Sigmoid colon (tissue), 7 donors: ENCODE data around the gene NCOA7. TPM values are rescaled to one million over a fixed set of nuclear protein-coding genes. Genes with fewer than 3 reads are reported as not detected.
"Not testable (repeated sequence)": the region's sequence is repeated elsewhere in the genome, so short reads cannot be mapped to it uniquely, and the experiment has no call there.

Source experiments
- DNase-seq: peaks from one replicate; pipeline ENCODE4 v3.0.0-alpha.2; 2019
- H3K27ac ChIP-seq, 4 donors: fragments of 200-600 bp; sonication (generic); one replicate each; pipeline ENCODE4 v1.5.1; 2016 to 2019; ENCODE audit warnings: mild to moderate bottlenecking in 1 of 4
- H3K27me3 ChIP-seq, 3 donors: fragments of 200-600 bp; sonication (generic); one replicate each; pipeline ENCODE4 v1.5.1; 2019; ENCODE audit warnings: mild to moderate bottlenecking in 1 of 3
- H3K36me3 ChIP-seq, 4 donors: fragments of 200-600 bp; sonication (generic); one replicate each; pipeline ENCODE4 v1.5.1; 2016 to 2019
- H3K4me1 ChIP-seq, 4 donors: fragments of 200-600 bp; sonication (generic); one replicate each; pipeline ENCODE4 v1.5.1; 2017 to 2019
- H3K4me3 ChIP-seq, 4 donors: fragments of 200-600 bp; sonication (generic); one replicate each; pipeline ENCODE4 v1.5.1; 2017 to 2019; ENCODE audit warnings: mild to moderate bottlenecking in 2 of 4, moderate library complexity in 1 of 4
- H3K9me3 ChIP-seq, 4 donors: fragments of 200-600 bp in 3 of 4; sonication (generic) in 3 of 4; one replicate each; pipeline versions ENCODE4 v1.5.1 to v1.6.1; 2013 to 2019
- CTCF ChIP-seq, 4 experiments: fragments of 450-650 bp in 3 of 4; fragments of 200-600 bp in 1 of 4; IDR thresholded peaks; one replicate each; pipeline ENCODE4 v1.5.1; 2016 to 2019; ENCODE audit warnings: antibody characterized with exemption in 4 of 4, mild to moderate bottlenecking in 3 of 4, moderate library complexity in 2 of 4
- EP300 ChIP-seq, 4 donors: sonication (generic); formaldehyde crosslinking; IDR thresholded peaks; one replicate each; pipeline ENCODE4 v1.6.1; 2017; ENCODE audit warnings: antibody characterized with exemption in 4 of 4
- POLR2A ChIP-seq, 2 donors: fragments of 450-650 bp; IDR thresholded peaks; one replicate each; pipeline ENCODE4 v1.6.1; 2016; ENCODE audit warnings: antibody characterized with exemption in 2 of 2, mild to moderate bottlenecking in 2 of 2, moderate library complexity in 2 of 2
- POLR2AphosphoS5 ChIP-seq, 4 donors: sonication (generic); formaldehyde crosslinking; IDR thresholded peaks; one replicate each; pipeline ENCODE4 v1.6.1; 2017; ENCODE audit warnings: antibody characterized with exemption in 4 of 4
- WGBS, 2 donors: extraction: QIAGEN DNeasy Blood & Tissue Kit; methylation state at CpG; one replicate each; pipeline ENCODE4 v1.1.7; 2013; 5-methylcytosine and 5-hydroxymethylcytosine counted together
- intact Hi-C: fragments of 100-400 bp; cut with DNase I; formaldehyde crosslinking; loops from one replicate; pipeline ENCODE4 v1.15.1; 2023
- polyA plus RNA-seq, 3 donors: library from polyadenylated mRNA; stranded (reverse); fragments of 200-250 nt; gene quantifications; one replicate each; pipeline ENCODE4 v1.2.3, GENCODE V29; 2013
- total RNA-seq, 4 donors: library from RNA; depleted of rRNA; stranded (reverse); fragments of >200 nt; gene quantifications; one replicate each; pipeline ENCODE4 v1.1.0, GENCODE V29; 2016
- donor health status: healthy with polysubstance abuse.
- donor health status: Bipolar disorder and iron deficiency.
- donor health status: healthy.

Gene NCOA7
- total and polyA plus RNA-seq, 7 donors = 15.6 to 48.3 (median 27.5) TPM

GRCh38 chr6:125950293-125950692, 159.5 kb downstream of the NCOA7 start:
- intact Hi-C loops = no loop called here
- Histone ChIP-seq H3K9me3 (no peaks in the 10 kb centered on the region), H3K27ac (no peak overlapping the region), H3K4me1 (peaks cover 0 to 14% (median 9%) of the 10 kb centered on the region in 4 donors), H3K27me3 (no peaks in the 10 kb centered on the region), H3K4me3 (no peak overlapping the region), H3K36me3 (no peaks in the 10 kb centered on the region)
- DNase-seq = no peak
- WGBS, 2 donors = 87 to 89% methylated on average over 6 of the region's 6 CpGs
- TF ChIP-seq CTCF (IDR thresholded peaks at IDR 0.05) (no peak), POLR2AphosphoS5 (IDR thresholded peaks at IDR 0.05) (no peak), EP300 (IDR thresholded peaks at IDR 0.05) (no peak), POLR2A (IDR thresholded peaks at IDR 0.05) (no peak)

- H3K9me3 ChIP-seq, H3K27me3 ChIP-seq, H3K27ac ChIP-seq, H3K36me3 ChIP-seq, H3K4me3 ChIP-seq, intact Hi-C loops, DNase-seq: not testable (repeated sequence)
- H3K4me1 ChIP-seq = peaks cover 0 to 10% (median 8%) of the 10 kb centered on the region in 4 donors
- WGBS, 2 donors = 90 to 94% methylated on average over 6 of the region's 6 CpGs
Measured at GRCh38 chr6:125950716-125951115, 160.0 kb downstream of the NCOA7 start.

- Histone ChIP-seq H3K27me3 (no peaks in the 10 kb centered on the region), H3K4me1 (peaks cover 0 to 8% (median 4%) of the 10 kb centered on the region in 4 donors), H3K9me3 (no peaks in the 10 kb centered on the region), H3K27ac (no peak overlapping the region), H3K36me3 (no peaks in the 10 kb centered on the region), H3K4me3 (no peak overlapping the region)
- TF ChIP-seq POLR2AphosphoS5 (IDR thresholded peaks at IDR 0.05) = no peak
- TF ChIP-seq POLR2A (IDR thresholded peaks at IDR 0.05) = no peak
- TF ChIP-seq EP300 (IDR thresholded peaks at IDR 0.05) = no peak
- TF ChIP-seq CTCF (IDR thresholded peaks at IDR 0.05) = no peak
- no peak for DNase-seq
- intact Hi-C loops = no loop called here
- WGBS, 2 donors = 91 to 96% methylated on average over 1 of the region's 1 CpG
Measured at GRCh38 chr6:125951323-125951722, 160.6 kb downstream of the NCOA7 start.

GRCh38 chr6:125952764-125953501, 162.2 kb downstream of the NCOA7 start:
- Histone ChIP-seq H3K27me3 (no peaks in the 10 kb centered on the region), H3K4me3 (no peak overlapping the region), H3K36me3 (no peaks in the 10 kb centered on the region), H3K27ac (no peak overlapping the region), H3K9me3 (no peaks in the 10 kb centered on the region), H3K4me1 (peaks cover 0 to 13% (median 5%) of the 10 kb centered on the region in 4 donors)
- TF ChIP-seq CTCF (IDR thresholded peaks at IDR 0.05) = no peak
- TF ChIP-seq POLR2A (IDR thresholded peaks at IDR 0.05) = no peak
- no peak for TF ChIP-seq POLR2AphosphoS5 (IDR thresholded peaks at IDR 0.05)
- TF ChIP-seq EP300 (IDR thresholded peaks at IDR 0.05) = no peak
- WGBS, 2 donors = 92 to 93% methylated on average over 7 of the region's 7 CpGs
- intact Hi-C loops = no loop called here
- DNase-seq = no peak

GRCh38 chr6:125953502-125953875, 162.7 kb downstream of the NCOA7 start:
- intact Hi-C loops = no loop called here
- Histone ChIP-seq H3K27ac (no peak overlapping the region), H3K36me3 (no peaks in the 10 kb centered on the region), H3K27me3 (no peaks in the 10 kb centered on the region), H3K9me3 (no peaks in the 10 kb centered on the region), H3K4me3 (no peak overlapping the region), H3K4me1 (peaks cover 0 to 19% (median 11%) of the 10 kb centered on the region in 4 donors)
- no peak for TF ChIP-seq POLR2A (IDR thresholded peaks at IDR 0.05)
- TF ChIP-seq CTCF (IDR thresholded peaks at IDR 0.05) = no peak
- no peak for TF ChIP-seq EP300 (IDR thresholded peaks at IDR 0.05)
- TF ChIP-seq POLR2AphosphoS5 (IDR thresholded peaks at IDR 0.05) = no peak
- WGBS, 2 donors = 49 to 76% methylated on average over 11 of the region's 11 CpGs
- no peak for DNase-seq
